BE2C (cell line): Measurements from ENCODE around the gene SIT1. TPM values are rescaled to one million over a fixed set of nuclear protein-coding genes. Genes with fewer than 3 reads are reported as not detected.

Source experiments
- DNase-seq: peaks from one replicate; pipeline ENCODE4 v3.0.0-alpha.2; 2020
- H3K27me3 ChIP-seq: fragments of 250-450 bp; sonication (Bioruptor Pico); 2 replicates; pipeline ENCODE4 v1.5.1; 2020; ENCODE audit warnings: mild to moderate bottlenecking
- H3K36me3 ChIP-seq: fragments of 250-450 bp; sonication (Bioruptor Pico); 2 replicates; pipeline ENCODE4 v1.5.1; 2020; ENCODE audit warnings: mild to moderate bottlenecking
- H3K4me1 ChIP-seq: fragments of 250-450 bp; sonication (Bioruptor Pico); 2 replicates; pipeline ENCODE4 v1.5.1; 2020
- H3K4me3 ChIP-seq: 2 replicates; pipeline ENCODE4 v1.5.1; 2011; ENCODE audit warnings: low read depth, low read length
- H3K9me3 ChIP-seq: fragments of 250-450 bp; sonication (Bioruptor Pico); 2 replicates; pipeline ENCODE4 v1.5.1; 2020
- polyA plus RNA-seq: library from polyadenylated mRNA; unstranded; fragments of >200 nt; gene quantifications from one replicate; pipeline ENCODE4 v1.2.1, GENCODE V29; 2012; ENCODE audit warnings: low read depth, missing spikeins; ENCODE audit not compliant: insufficient read length, insufficient read depth
- TF ChIP-seq, protein P1 (sequence below): IDR thresholded peaks from 2 replicates; pipeline ENCODE4 v1.5.1; 2012; ENCODE audit warnings: mild to moderate bottlenecking, low read depth, low read length

SIT1 gene, protein sequence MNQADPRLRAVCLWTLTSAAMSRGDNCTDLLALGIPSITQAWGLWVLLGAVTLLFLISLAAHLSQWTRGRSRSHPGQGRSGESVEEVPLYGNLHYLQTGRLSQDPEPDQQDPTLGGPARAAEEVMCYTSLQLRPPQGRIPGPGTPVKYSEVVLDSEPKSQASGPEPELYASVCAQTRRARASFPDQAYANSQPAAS
- polyA plus RNA-seq, result not detected

DNA sequence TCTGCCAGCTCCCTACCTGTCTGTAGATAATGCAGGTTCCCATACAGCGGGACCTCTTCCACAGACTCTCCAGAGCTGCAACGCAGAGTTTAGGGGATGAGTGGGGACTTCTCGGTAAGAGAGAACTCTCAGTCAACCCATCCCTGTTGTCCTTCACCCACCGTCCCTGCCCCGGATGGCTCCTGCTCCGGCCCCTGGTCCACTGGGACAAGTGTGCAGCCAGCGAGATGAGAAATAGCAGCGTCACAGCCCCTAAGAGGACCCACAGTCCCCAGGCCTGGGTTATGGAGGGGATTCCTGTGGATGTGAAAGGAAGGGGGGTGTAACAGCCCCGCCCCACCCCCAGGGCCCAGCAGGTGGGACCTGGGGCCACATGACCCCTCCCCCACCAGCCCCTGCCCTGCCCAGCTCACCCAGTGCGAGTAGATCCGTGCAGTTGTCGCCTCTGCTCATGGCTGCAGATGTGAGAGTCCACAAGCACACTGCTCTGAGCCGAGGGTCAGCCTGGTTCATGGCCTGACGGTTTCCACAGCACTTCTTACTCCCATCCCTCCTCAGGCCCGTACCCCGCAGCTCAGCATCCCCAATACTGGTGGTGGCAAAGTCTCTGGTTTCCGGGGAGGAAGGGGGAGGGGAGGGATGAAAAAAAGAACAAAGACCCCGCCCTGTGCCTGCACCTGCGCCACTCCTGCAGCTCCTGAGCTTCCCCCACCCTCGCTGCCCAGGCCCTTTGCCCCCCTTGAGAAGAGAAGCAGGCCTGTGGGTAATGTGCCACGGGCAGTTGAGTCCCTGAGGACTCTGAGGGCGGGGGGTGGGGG lies at the start of gene SIT1:
SIT1 (minus strand) TSS at position 591 of the 818 bp plus-strand sequence; CDS start at position 513, 78 bp downstream.
- TF ChIP-seq, protein P1, sequence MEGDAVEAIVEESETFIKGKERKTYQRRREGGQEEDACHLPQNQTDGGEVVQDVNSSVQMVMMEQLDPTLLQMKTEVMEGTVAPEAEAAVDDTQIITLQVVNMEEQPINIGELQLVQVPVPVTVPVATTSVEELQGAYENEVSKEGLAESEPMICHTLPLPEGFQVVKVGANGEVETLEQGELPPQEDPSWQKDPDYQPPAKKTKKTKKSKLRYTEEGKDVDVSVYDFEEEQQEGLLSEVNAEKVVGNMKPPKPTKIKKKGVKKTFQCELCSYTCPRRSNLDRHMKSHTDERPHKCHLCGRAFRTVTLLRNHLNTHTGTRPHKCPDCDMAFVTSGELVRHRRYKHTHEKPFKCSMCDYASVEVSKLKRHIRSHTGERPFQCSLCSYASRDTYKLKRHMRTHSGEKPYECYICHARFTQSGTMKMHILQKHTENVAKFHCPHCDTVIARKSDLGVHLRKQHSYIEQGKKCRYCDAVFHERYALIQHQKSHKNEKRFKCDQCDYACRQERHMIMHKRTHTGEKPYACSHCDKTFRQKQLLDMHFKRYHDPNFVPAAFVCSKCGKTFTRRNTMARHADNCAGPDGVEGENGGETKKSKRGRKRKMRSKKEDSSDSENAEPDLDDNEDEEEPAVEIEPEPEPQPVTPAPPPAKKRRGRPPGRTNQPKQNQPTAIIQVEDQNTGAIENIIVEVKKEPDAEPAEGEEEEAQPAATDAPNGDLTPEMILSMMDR, result no peak
- H3K36me3 ChIP-seq, result no peaks in the 10 kb centered on the region
- no peak for DNase-seq
- H3K9me3 ChIP-seq, result no peaks in the 10 kb centered on the region
- no peaks in the 10 kb centered on the region for H3K27me3 ChIP-seq
- no peaks in the 10 kb centered on the region for H3K4me1 ChIP-seq
- no peak within 1 kb of the TSS for H3K4me3 ChIP-seq

DNA sequence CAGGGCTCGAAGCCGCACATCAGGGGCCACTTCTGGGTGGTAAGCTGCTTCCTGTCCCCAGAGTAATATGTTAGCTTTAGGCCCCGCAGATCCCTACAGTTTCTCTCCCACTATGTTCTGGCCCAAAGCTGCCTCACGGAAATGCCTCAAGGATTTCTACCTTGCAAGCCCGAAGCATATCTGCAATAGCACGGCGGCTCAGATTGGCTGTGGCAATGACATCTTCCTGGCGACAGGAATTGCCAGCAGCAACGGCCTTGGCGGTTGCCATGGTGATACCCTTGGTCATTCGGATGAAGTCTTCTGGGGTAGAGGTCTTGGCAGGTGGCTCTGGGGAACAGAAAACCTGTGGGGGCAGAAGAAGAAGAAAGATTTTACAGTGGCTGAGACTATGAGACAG lies 49.3 kb upstream of the SIT1 start:
- Histone ChIP-seq H3K9me3 (no peaks in the 10 kb centered on the region), H3K27me3 (no peaks in the 10 kb centered on the region), H3K4me1 (no peaks in the 10 kb centered on the region), H3K4me3 (no peak overlapping the region), H3K36me3 (peaks cover 79% of the 10 kb centered on the region)
- TF ChIP-seq, protein P1, result no peak
- DNase-seq, result no peak

DNA sequence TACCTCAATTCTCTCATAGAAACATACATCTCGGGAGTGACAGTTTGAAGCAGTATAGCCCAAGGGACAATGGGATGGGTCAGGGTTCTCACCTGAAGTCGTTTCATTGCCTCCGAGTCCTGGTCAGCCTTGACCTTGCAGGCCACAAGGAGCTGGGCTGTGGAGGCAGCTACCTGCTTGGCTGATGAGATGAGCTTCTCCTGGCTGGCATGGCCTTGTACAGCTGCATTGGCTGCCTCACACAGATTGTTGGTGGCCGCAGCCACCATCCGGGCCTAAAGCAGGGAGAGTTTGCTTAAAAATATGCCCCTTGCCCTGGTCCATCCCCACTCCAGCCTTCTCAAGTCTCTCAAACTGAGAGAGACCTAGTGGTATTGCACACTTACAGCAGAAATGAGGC lies 47.5 kb upstream of the SIT1 start:
- no peaks in the 10 kb centered on the region for H3K27me3 ChIP-seq
- H3K36me3 ChIP-seq, result peaks cover 61% of the 10 kb centered on the region
- no peak overlapping the region for H3K4me3 ChIP-seq
- TF ChIP-seq, protein P1, result no peak
- H3K4me1 ChIP-seq, result no peaks in the 10 kb centered on the region
- H3K9me3 ChIP-seq, result no peaks in the 10 kb centered on the region
- DNase-seq, result no peak

DNA sequence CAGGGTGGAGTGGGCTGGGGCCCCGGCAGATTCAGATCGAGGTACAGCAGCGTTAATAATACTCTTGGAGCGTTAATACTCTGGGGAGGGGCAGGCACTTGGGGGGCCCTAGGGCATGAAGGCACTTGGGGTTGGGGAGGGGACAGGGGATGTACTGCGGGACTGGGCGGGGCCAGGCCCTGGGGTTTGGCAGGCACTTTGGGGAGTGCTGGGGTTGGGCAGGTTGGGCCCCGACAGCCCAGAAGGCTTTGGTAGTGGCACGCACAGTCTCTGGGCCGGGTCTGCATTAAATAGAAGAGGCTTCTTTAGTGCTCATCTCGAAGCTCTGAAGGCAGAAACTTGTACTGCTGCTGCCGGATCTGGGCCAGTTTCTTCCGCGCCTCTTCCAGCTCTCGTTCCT lies 46.8 kb upstream of the SIT1 start:
- H3K4me3 ChIP-seq, result no peak overlapping the region
- no peaks in the 10 kb centered on the region for H3K9me3 ChIP-seq
- H3K36me3 ChIP-seq, result peaks cover 55% of the 10 kb centered on the region
- DNase-seq, result no peak
- no peaks in the 10 kb centered on the region for H3K4me1 ChIP-seq
- TF ChIP-seq, protein P1, result no peak
- no peaks in the 10 kb centered on the region for H3K27me3 ChIP-seq

DNA sequence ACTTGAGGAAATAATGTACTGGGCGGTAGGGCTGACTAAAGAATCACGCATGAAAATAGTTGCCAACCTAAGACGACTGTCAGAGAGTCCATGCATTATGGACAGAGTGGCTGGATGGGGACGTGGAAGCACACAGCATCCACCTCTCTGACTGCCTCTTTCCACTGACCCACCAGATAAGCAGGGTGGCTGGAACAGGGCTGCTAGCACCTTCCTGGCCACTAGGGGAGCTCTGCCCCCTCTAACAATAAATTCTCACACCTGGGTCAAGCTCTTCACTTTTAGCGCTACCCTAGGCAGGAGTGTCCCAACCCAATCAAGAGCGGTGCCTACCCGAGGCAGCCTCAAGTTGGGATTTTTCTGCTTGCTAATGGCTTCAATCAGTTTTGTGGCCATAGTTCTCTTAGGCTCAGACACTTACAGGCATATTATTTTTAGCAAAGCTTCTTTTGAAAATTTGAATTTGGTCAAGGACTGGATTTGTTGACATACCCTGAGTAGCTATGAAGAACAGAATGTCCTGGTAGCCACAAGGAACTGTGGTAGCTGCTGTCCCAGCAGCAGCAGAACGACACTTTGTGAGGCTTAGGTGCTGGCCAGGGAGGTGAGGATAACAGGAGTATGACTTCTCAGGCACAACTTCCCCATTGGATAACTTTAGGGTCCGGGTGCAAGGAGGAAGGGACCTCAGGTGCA lies 45.9 kb upstream of the SIT1 start:
- Histone ChIP-seq H3K36me3 (peaks cover 47% of the 10 kb centered on the region), H3K4me3 (no peak overlapping the region), H3K27me3 (no peaks in the 10 kb centered on the region), H3K4me1 (no peaks in the 10 kb centered on the region), H3K9me3 (no peaks in the 10 kb centered on the region)
- TF ChIP-seq, protein P1, result peak; percentile 93
- peak; percentile 65 for DNase-seq
